H1 (cell line): ENCODE results near the gene PTTG2. TPM values are rescaled to one million over a fixed set of nuclear protein-coding genes. Genes with fewer than 3 reads are reported as not detected.

Source experiments
- CTCF ChIA-PET: fragments of 300-600 bp; sonication (Branson Sonifier 250); formaldehyde crosslinking; loops from one replicate; lab custom pipeline; 2021; ENCODE audit not compliant: partially characterized antibody; lab: Charles Lee
- POLR2A ChIA-PET: fragments of 300-600 bp; sonication (Branson Sonifier 250); formaldehyde crosslinking; loops from one replicate; lab custom pipeline; 2021; ENCODE audit warnings: inconsistent platforms; ENCODE audit not compliant: partially characterized antibody; lab: Charles Lee
- DNase-seq, 2 experiments: peaks; one replicate each; pipeline versions ENCODE4 v3.0.0 to v3.0.0-alpha.2; 2010 to 2022; ENCODE audit warnings: low spot score in 2 of 2, low read depth in 1 of 2, mixed read lengths in 1 of 2
- FAIRE-seq: peaks from 2 replicates; lab custom pipeline; 2011; peaks lifted over from hg19 to GRCh38; lab: Jason Lieb, UNC
- H2AFZ ChIP-seq: 2 replicates; pipeline ENCODE4 v1.8.1; 2012; ENCODE audit warnings: low read length, inconsistent platforms
- H2AK5ac ChIP-seq: 2 replicates; pipeline ENCODE4 v1.6.1; 2013; ENCODE audit warnings: low read depth, low read length
- H2BK120ac ChIP-seq: replicated peaks from 2 replicates; pipeline ENCODE3; 2013; ENCODE audit warnings: low read depth, low read length, inconsistent platforms
- H2BK12ac ChIP-seq: 2 replicates; pipeline ENCODE4 v1.6.1; 2013; ENCODE audit warnings: low read depth, low read length
- H2BK15ac ChIP-seq: 2 replicates; pipeline ENCODE4 v1.6.1; 2013; ENCODE audit warnings: low read length
- H2BK20ac ChIP-seq: 2 replicates; pipeline ENCODE4 v1.6.1; 2013; ENCODE audit warnings: low read length
- H2BK5ac ChIP-seq: 2 replicates; pipeline ENCODE4 v1.6.1; 2013; ENCODE audit warnings: low read depth, low read length
- H3K14ac ChIP-seq: 2 replicates; pipeline ENCODE4 v1.6.1; 2013; ENCODE audit warnings: inconsistent platforms; ENCODE audit not compliant: insufficient read length
- H3K18ac ChIP-seq: 2 replicates; pipeline ENCODE4 v1.6.1; 2013; ENCODE audit warnings: low read length; ENCODE audit errors: extremely low read depth
- H3K23ac ChIP-seq: 2 replicates; pipeline ENCODE4 v1.6.1; 2013; ENCODE audit warnings: inconsistent platforms; ENCODE audit not compliant: insufficient read length
- H3K23me2 ChIP-seq: 2 replicates; pipeline ENCODE4 v1.6.1; 2013; ENCODE audit warnings: low read depth, low read length
- H3K27ac ChIP-seq: 2 replicates; pipeline ENCODE4 v1.6.1; 2011; ENCODE audit warnings: low read depth, low read length, inconsistent platforms
- H3K27me3 ChIP-seq, 4 experiments: replicated peaks in 1 of 4; 1 replicate in 1 of 4; 2 replicates in 3 of 4; pipeline versions ENCODE4 v1.6.1 to v1.8.1; 2011 to 2013; ENCODE audit warnings: low read length in 3 of 4, mild to moderate bottlenecking in 3 of 4, inconsistent platforms in 2 of 4, mixed read lengths in 2 of 4, moderate library complexity in 1 of 4; ENCODE audit not compliant: control insufficient read depth in 3 of 4, insufficient read depth in 3 of 4; ENCODE audit errors: extremely low read depth in 1 of 4
- H3K36me3 ChIP-seq, 4 experiments: 2 replicates each; pipeline versions ENCODE4 v1.6.1 to v1.8.1; 2011 to 2013; ENCODE audit warnings: mild to moderate bottlenecking in 4 of 4, low read length in 3 of 4, moderate library complexity in 2 of 4, control low read depth in 1 of 4, inconsistent platforms in 1 of 4; ENCODE audit not compliant: insufficient read depth in 4 of 4, control insufficient read depth in 2 of 4
- H3K4ac ChIP-seq: replicated peaks from 2 replicates; pipeline ENCODE3; 2013; ENCODE audit warnings: low read length, low read depth, mixed read lengths, inconsistent platforms; ENCODE audit not compliant: insufficient read length
- H3K4me1 ChIP-seq, 4 experiments: replicated peaks in 1 of 4; 1 replicate in 1 of 4; 2 replicates in 3 of 4; pipeline versions ENCODE4 v1.6.1 to v1.8.1; 2011 to 2013; ENCODE audit warnings: low read length in 3 of 4, inconsistent platforms in 2 of 4, mixed read lengths in 1 of 4; ENCODE audit not compliant: insufficient read depth in 4 of 4, control insufficient read depth in 3 of 4
- H3K4me2 ChIP-seq, 2 experiments: 2 replicates each; pipeline versions ENCODE4 v1.6.1 to v1.8.1; 2011 to 2013; ENCODE audit warnings: low read depth in 2 of 2, low read length in 2 of 2, control low read depth in 1 of 2, inconsistent platforms in 1 of 2, mild to moderate bottlenecking in 1 of 2; ENCODE audit not compliant: insufficient read depth in 1 of 2
- H3K4me3 ChIP-seq, 4 experiments: fragments of 200-600, 300-600 bp in 1 of 4; sonication (generic), shearing (Covaris generic), sonication (Bioruptor Twin) in 1 of 4; 2 replicates each; pipeline versions ENCODE4 v1.5.1 to v1.8.1; 2011 to 2016; ENCODE audit warnings: low read length in 4 of 4, low read depth in 3 of 4, control low read depth in 2 of 4, inconsistent platforms in 2 of 4, mild to moderate bottlenecking in 2 of 4, mixed read lengths in 1 of 4, moderate library complexity in 1 of 4; ENCODE audit not compliant: insufficient read depth in 2 of 4; ENCODE audit errors: extremely low read depth in 1 of 4
- H3K56ac ChIP-seq: replicated peaks from 2 replicates; pipeline ENCODE3; 2013; ENCODE audit warnings: low read depth, mild to moderate bottlenecking, mixed read lengths, low read length, inconsistent platforms; ENCODE audit not compliant: insufficient read length
- H3K79me1 ChIP-seq: 2 replicates; pipeline ENCODE4 v1.6.1; 2013; ENCODE audit warnings: low read depth, low read length, control low read depth
- H3K79me2 ChIP-seq, 2 experiments: 2 replicates each; pipeline versions ENCODE4 v1.6.1 to v1.8.1; 2012 to 2013; ENCODE audit warnings: low read length in 2 of 2, mild to moderate bottlenecking in 2 of 2, inconsistent platforms in 1 of 2; ENCODE audit not compliant: insufficient read depth in 2 of 2, control insufficient read depth in 1 of 2
- H3K9ac ChIP-seq, 4 experiments: replicated peaks in 1 of 4; 1 replicate in 1 of 4; 2 replicates in 3 of 4; pipeline versions ENCODE4 v1.6.1 to v1.8.1; 2011 to 2013; ENCODE audit warnings: low read depth in 3 of 4, low read length in 3 of 4, control low read depth in 2 of 4, mild to moderate bottlenecking in 2 of 4, moderate library complexity in 2 of 4, inconsistent platforms in 1 of 4; ENCODE audit errors: extremely low read depth in 1 of 4
- H3K9me3 ChIP-seq, 2 experiments: 2 replicates each; pipeline versions ENCODE4 v1.6.1 to v1.8.1; 2012 to 2013; ENCODE audit warnings: mild to moderate bottlenecking in 2 of 2, moderate library complexity in 2 of 2, control low read depth in 1 of 2, inconsistent platforms in 1 of 2, low read depth in 1 of 2, low read length in 1 of 2, mixed read lengths in 1 of 2; ENCODE audit not compliant: insufficient read depth in 2 of 2
- H4K20me1 ChIP-seq, 2 experiments: replicated peaks in 1 of 2; 2 replicates each; pipeline versions ENCODE3 to v1.8.1; 2011 to 2013; ENCODE audit warnings: inconsistent platforms in 2 of 2, low read length in 2 of 2, mild to moderate bottlenecking in 1 of 2; ENCODE audit not compliant: insufficient read depth in 2 of 2, control insufficient read depth in 1 of 2
- H4K5ac ChIP-seq: 2 replicates; pipeline ENCODE4 v1.6.1; 2013; ENCODE audit warnings: low read length, low read depth, mixed read lengths, inconsistent platforms; ENCODE audit not compliant: insufficient read length
- H4K8ac ChIP-seq: 2 replicates; pipeline ENCODE4 v1.8.0; 2013; ENCODE audit warnings: mild to moderate bottlenecking, moderate library complexity, low read length, inconsistent platforms; ENCODE audit not compliant: insufficient read depth; ENCODE audit errors: extremely low read depth
- H4K91ac ChIP-seq: replicated peaks from 2 replicates; pipeline ENCODE3; 2013; ENCODE audit warnings: low read length, mixed read lengths, inconsistent platforms; ENCODE audit not compliant: insufficient read length
- ASH2L ChIP-seq: fragments of 200-600, 300-600 bp; sonication (generic); IDR thresholded peaks from one replicate; pipeline ENCODE4 v1.7.1; 2017; ENCODE audit warnings: low read length
- ATF2 ChIP-seq: IDR thresholded peaks from 2 replicates; pipeline ENCODE4 v1.6.1; 2012; ENCODE audit warnings: low read length, inconsistent platforms
- CBX8 ChIP-seq: fragments of 300-800, 300-1000 bp; sonication (generic); IDR thresholded peaks from 2 replicates; pipeline ENCODE4 v1.7.1; 2016; ENCODE audit warnings: low read depth, low read length, borderline replicate concordance
- CEBPB ChIP-seq: IDR thresholded peaks from 2 replicates; pipeline ENCODE4 v1.6.1; 2012; ENCODE audit warnings: low read depth, low read length
- CHD1 ChIP-seq: IDR thresholded peaks from 2 replicates; pipeline ENCODE4 v1.6.1; 2012; ENCODE audit warnings: low read depth, low read length, improper control_type of control experiment
- EZH2 ChIP-seq: fragments of 200-600 bp; sonication (generic); IDR thresholded peaks from 2 replicates; pipeline ENCODE4 v1.7.1; 2012; ENCODE audit warnings: low read depth, mild to moderate bottlenecking, moderate library complexity, low read length, inconsistent platforms; ENCODE audit not compliant: severe bottlenecking
- HDAC2 ChIP-seq, 2 experiments: fragments of 300-600 bp in 1 of 2; sonication (generic) in 1 of 2; IDR thresholded peaks; 2 replicates each; pipeline ENCODE4 v1.6.1; 2011 to 2012; ENCODE audit warnings: low read depth in 2 of 2, low read length in 2 of 2, mild to moderate bottlenecking in 2 of 2, moderate library complexity in 2 of 2, borderline replicate concordance in 1 of 2, inconsistent platforms in 1 of 2
- KDM5A ChIP-seq: fragments of 200-600 bp; IDR thresholded peaks from 2 replicates; pipeline ENCODE4 v1.7.1; 2012; ENCODE audit warnings: mild to moderate bottlenecking, low read length, inconsistent platforms, mixed read lengths
- NANOG ChIP-seq: IDR thresholded peaks from 2 replicates; pipeline ENCODE4 v1.6.1; 2011; ENCODE audit warnings: low read length, low read depth, mild to moderate bottlenecking, inconsistent platforms; ENCODE audit not compliant: insufficient read depth, poor library complexity, severe bottlenecking
- PHF8 ChIP-seq: fragments of 200-600 bp; sonication (generic); conservative IDR thresholded peaks from 2 replicates; pipeline ENCODE4 v1.7.1; 2012; ENCODE audit warnings: low read depth, mild to moderate bottlenecking, inconsistent platforms, low read length, moderate library complexity
- SIN3A ChIP-seq, 2 experiments: IDR thresholded peaks in 1 of 2; conservative IDR thresholded peaks in 1 of 2; 2 replicates each; pipeline ENCODE4 v1.6.1; 2011 to 2012; ENCODE audit warnings: low read length in 2 of 2, improper control_type of control experiment in 1 of 2, low read depth in 1 of 2, mild to moderate bottlenecking in 1 of 2
- SIX5 ChIP-seq: IDR thresholded peaks from 2 replicates; pipeline ENCODE4 v1.6.1; 2011; ENCODE audit warnings: mild to moderate bottlenecking, low read depth, low read length
- TBP ChIP-seq: IDR thresholded peaks from 2 replicates; pipeline ENCODE4 v1.6.1; 2011; ENCODE audit warnings: low read depth, low read length, improper control_type of control experiment
- YY1 ChIP-seq: IDR thresholded peaks from 2 replicates; pipeline ENCODE4 v1.6.1; 2011; ENCODE audit warnings: low read depth, mild to moderate bottlenecking, low read length
- polyA plus RNA-seq, 7 experiments: library from polyadenylated mRNA; depleted of rRNA in 3 of 7; stranded (reverse) in 5 of 7; unstranded in 2 of 7; fragments of >200 nt in 5 of 7; fragments of 200-250 nt in 2 of 7; gene quantifications; 1 replicate in 5 of 7; 2 replicates in 1 of 7; 4 replicates in 1 of 7; pipeline versions ENCODE4 v1.2.1 to v1.2.3, GENCODE V29; 2011 to 2013; ENCODE audit warnings: missing spikeins in 2 of 7, mixed read lengths in 2 of 7
- total RNA-seq: library from RNA; stranded (reverse); fragmentation: NEBNext Ultra II Directional; extraction: Animal tissue kit (Norgen Biotek cat#: 25700); gene quantifications from 2 replicates; pipeline ENCODE4 v1.2.1, GENCODE V29; 2021

Gene PTTG2
- total and polyA plus RNA-seq, 2 of the 8 experiments (the other 6 are each of a cell fraction or from before 2014, with no cell fraction given) = not detected

DNA sequence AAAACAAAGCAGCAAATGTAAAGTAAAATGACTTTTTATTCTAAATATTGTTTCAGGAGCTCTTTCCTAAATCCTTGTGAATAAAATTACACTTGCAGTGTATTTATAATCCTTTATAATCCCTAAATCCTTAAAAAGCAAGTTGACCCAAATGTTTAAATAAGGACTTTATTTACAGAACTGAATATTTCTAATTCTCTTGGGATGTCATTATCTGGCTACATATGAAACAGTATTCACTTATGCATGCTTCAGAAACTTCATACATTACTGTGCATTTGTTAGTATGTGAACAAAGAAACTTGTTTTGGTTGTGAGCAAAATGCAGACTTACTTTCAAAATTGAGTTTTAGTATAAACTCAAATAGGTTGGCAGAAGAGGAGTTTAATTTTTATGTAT, 49.2 kb downstream of the PTTG2 start:
- CTCF ChIA-PET = no interaction called here
- H3K36me3 ChIP-seq = no peaks in the 10 kb centered on the region
- H3K23me2 ChIP-seq = no peaks in the 10 kb centered on the region
- H2BK15ac ChIP-seq = no peak overlapping the region
- H2BK12ac ChIP-seq = no peak overlapping the region
- no peak overlapping the region for H4K5ac ChIP-seq
- H3K4ac ChIP-seq = no peak overlapping the region
- no peak overlapping the region for H3K14ac ChIP-seq
- H2BK5ac ChIP-seq = no peak overlapping the region
- DNase-seq = no peak
- FAIRE-seq = no peak
- peaks cover 3 to 48% of the 10 kb centered on the region in 2 experiments for H3K79me2 ChIP-seq
- no peak overlapping the region for H3K18ac ChIP-seq
- no peak overlapping the region for H4K8ac ChIP-seq
- POLR2A ChIA-PET = no interaction called here
- H3K27ac ChIP-seq = no peak overlapping the region
- no peak overlapping the region for H4K91ac ChIP-seq
- no peak overlapping the region for H3K23ac ChIP-seq
- no peaks in the 10 kb centered on the region for H4K20me1 ChIP-seq
- H2AK5ac ChIP-seq = no peak overlapping the region
- H3K27me3 ChIP-seq = no peaks in the 10 kb centered on the region
- H2BK120ac ChIP-seq = no peak overlapping the region
- H2AFZ ChIP-seq = no peak overlapping the region
- peaks cover 0 to 12% (median 6%) of the 10 kb centered on the region in 4 experiments; a peak in 6 of 7 replicates for H3K4me1 ChIP-seq
- no peak overlapping the region for H2BK20ac ChIP-seq
- H3K79me1 ChIP-seq = peaks cover 13% of the 10 kb centered on the region
- H3K9ac ChIP-seq = no peak overlapping the region
- H3K4me3 ChIP-seq = no peak overlapping the region
- H3K9me3 ChIP-seq = no peaks in the 10 kb centered on the region
- no peak overlapping the region for H3K4me2 ChIP-seq
- H3K56ac ChIP-seq = no peak overlapping the region
- TF ChIP-seq YY1 (no peak), ATF2 (no peak), NANOG (no peak), PHF8 (no peak), SIX5 (no peak), ASH2L (no peak), KDM5A (no peak), CHD1 (no peak), CBX8 (no peak), CEBPB (no peak), HDAC2 (IDR thresholded peaks at IDR 0.05; ENCODE audit: borderline replicate concordance in 1 of 2, low read depth in 2 of 2, low read length in 2 of 2) (no peak), EZH2 (no peak), TBP (no peak), SIN3A (conservative IDR thresholded peaks at IDR 0.05 in 1 of 2, IDR thresholded peaks at IDR 0.05 in 1 of 2; ENCODE audit: low read depth in 1 of 2, low read length in 2 of 2) (no peak)
